Gastroesophageal sphincter (tissue), 4 donors: ENCODE results near the gene L1CAM. TPM values are rescaled to one million over a fixed set of nuclear protein-coding genes. Genes with fewer than 3 reads are reported as not detected.

Source experiments
- ATAC-seq: fragments of 150-250 bp; one replicate; pipeline ENCODE4 v1.9.1; 2016; ENCODE audit warnings: mild to moderate bottlenecking, moderate library complexity
- H3K27ac ChIP-seq, 4 donors: fragments of 200-600 bp; sonication (generic) in 3 of 4; 1 replicate in 3 of 4; 2 replicates in 1 of 4; pipeline ENCODE4 v1.5.1; 2016 to 2019
- H3K27me3 ChIP-seq: fragments of 200-600 bp; sonication (generic); one replicate; pipeline ENCODE4 v1.5.1; 2019
- H3K36me3 ChIP-seq, 2 donors: fragments of 200-600 bp; sonication (generic); one replicate each; pipeline ENCODE4 v1.5.1; 2019; ENCODE audit warnings: control low read depth in 1 of 2
- H3K4me1 ChIP-seq, 3 donors: fragments of 200-600 bp; sonication (generic); 1 replicate in 2 of 3; 2 replicates in 1 of 3; pipeline ENCODE4 v1.5.1; 2016 to 2019; ENCODE audit warnings: control low read depth in 2 of 3
- H3K4me3 ChIP-seq, 2 donors: fragments of 200-600 bp; sonication (generic); one replicate each; pipeline ENCODE4 v1.5.1; 2019; ENCODE audit warnings: mild to moderate bottlenecking in 1 of 2, moderate library complexity in 1 of 2
- H3K9me3 ChIP-seq, 3 donors: fragments of 200-600 bp; sonication (generic); one replicate each; pipeline ENCODE4 v1.5.1; 2017 to 2019; ENCODE audit warnings: control low read depth in 2 of 3
- CTCF ChIP-seq, 4 experiments: fragments of 200-600 bp in 2 of 4; fragments of 450-650 bp in 2 of 4; sonication (generic) in 1 of 4; IDR thresholded peaks; one replicate each; pipeline ENCODE4 v1.5.1; 2017 to 2019; ENCODE audit warnings: antibody characterized with exemption in 4 of 4, mild to moderate bottlenecking in 2 of 4, moderate library complexity in 2 of 4
- EP300 ChIP-seq: sonication (generic); formaldehyde crosslinking; IDR thresholded peaks from one replicate; pipeline ENCODE4 v1.6.1; 2017; ENCODE audit warnings: antibody characterized with exemption, mild to moderate bottlenecking
- POLR2A ChIP-seq, 2 donors: fragments of 450-650 bp; IDR thresholded peaks; one replicate each; pipeline ENCODE4 v1.6.1; 2017; ENCODE audit warnings: antibody characterized with exemption in 2 of 2, mild to moderate bottlenecking in 2 of 2, moderate library complexity in 1 of 2
- POLR2AphosphoS5 ChIP-seq: sonication (generic); formaldehyde crosslinking; IDR thresholded peaks from one replicate; pipeline ENCODE4 v1.6.1; 2017; ENCODE audit warnings: antibody characterized with exemption
- WGBS, 2 donors: methylation state at CpG; one replicate each; pipeline ENCODE4 v1.1.5; 2018; ENCODE audit warnings: low coverage in 1 of 2; 5-methylcytosine and 5-hydroxymethylcytosine counted together
- total RNA-seq, 4 donors: library from RNA; depleted of rRNA; stranded (reverse); fragments of >200 nt; gene quantifications; one replicate each; pipeline ENCODE4 v1.1.0, GENCODE V29; 2016

L1CAM gene
- total RNA-seq, 4 donors from 2014 or later: 16.2 to 53.3 (median 26.7) TPM

- Histone ChIP-seq H3K36me3 (no peaks in the 10 kb centered on the region), H3K4me3 (no peak overlapping the region), H3K9me3 (no peaks in the 10 kb centered on the region), H3K4me1 (no peaks in the 10 kb centered on the region), H3K27me3 (peaks cover 9% of the 10 kb centered on the region), H3K27ac (no peak overlapping the region)
- TF ChIP-seq POLR2A (IDR thresholded peaks at IDR 0.05): no peak
- no peak for TF ChIP-seq POLR2AphosphoS5
- TF ChIP-seq CTCF (IDR thresholded peaks at IDR 0.05): no peak
- ATAC-seq: no peak
- WGBS, 2 donors: 20% methylated on average over 1 of the region's 3 CpGs; no CpG with 5 or more reads in 1 of the 2 donors
Observed at GRCh38 chrX:153848325-153848724, 37.6 kb downstream of the L1CAM start.

GRCh38 chrX:153845842-153846241 lies 40.1 kb downstream of the L1CAM start:
- H3K4me1 ChIP-seq: no peaks in the 10 kb centered on the region
- H3K36me3 ChIP-seq: no peaks in the 10 kb centered on the region
- peaks cover 9% of the 10 kb centered on the region for H3K27me3 ChIP-seq
- H3K4me3 ChIP-seq: no peak overlapping the region
- H3K27ac ChIP-seq: no peak overlapping the region
- TF ChIP-seq EP300 (no peak), POLR2A (IDR thresholded peaks at IDR 0.05) (no peak), POLR2AphosphoS5 (no peak), CTCF (IDR thresholded peaks at IDR 0.05) (no peak)
- H3K9me3 ChIP-seq: no peaks in the 10 kb centered on the region
- no peak for ATAC-seq
- 0 to 26% methylated on average over 1 to 2 of the region's 3 CpGs for WGBS, 2 donors

GRCh38 chrX:153845195-153845594 lies 40.8 kb downstream of the L1CAM start:
- Histone ChIP-seq H3K4me1 (no peaks in the 10 kb centered on the region), H3K27ac (no peak overlapping the region), H3K4me3 (no peak overlapping the region), H3K27me3 (peaks cover 11% of the 10 kb centered on the region), H3K9me3 (no peaks in the 10 kb centered on the region), H3K36me3 (no peaks in the 10 kb centered on the region)
- WGBS, 2 donors: 28 to 49% methylated on average over 5 of the region's 6 CpGs
- no peak for ATAC-seq
- TF ChIP-seq CTCF (IDR thresholded peaks at IDR 0.05): no peak
- no peak for TF ChIP-seq POLR2AphosphoS5
- TF ChIP-seq POLR2A (IDR thresholded peaks at IDR 0.05): no peak
- no peak for TF ChIP-seq EP300

GRCh38 chrX:153844509-153845082 lies 41.4 kb downstream of the L1CAM start:
- H3K4me3 ChIP-seq: no peak overlapping the region
- H3K9me3 ChIP-seq: no peaks in the 10 kb centered on the region
- no peaks in the 10 kb centered on the region for H3K4me1 ChIP-seq
- H3K27ac ChIP-seq: no peak overlapping the region
- no peaks in the 10 kb centered on the region for H3K36me3 ChIP-seq
- TF ChIP-seq POLR2A (IDR thresholded peaks at IDR 0.05) (no peak), POLR2AphosphoS5 (no peak), EP300 (no peak), CTCF (IDR thresholded peaks at IDR 0.05) (no peak)
- ATAC-seq: no peak
- H3K27me3 ChIP-seq: peaks cover 14% of the 10 kb centered on the region
- WGBS, 2 donors: 23 to 63% methylated on average over 4 of the region's 6 CpGs

GRCh38 chrX:153836921-153837320 lies 49.1 kb downstream of the L1CAM start:
- no peak overlapping the region for H3K27ac ChIP-seq
- H3K9me3 ChIP-seq: no peaks in the 10 kb centered on the region
- TF ChIP-seq CTCF (IDR thresholded peaks at IDR 0.05): no peak
- no peak for TF ChIP-seq EP300
- no peak for TF ChIP-seq POLR2AphosphoS5
- no peak for TF ChIP-seq POLR2A (IDR thresholded peaks at IDR 0.05)
- no peaks in the 10 kb centered on the region for H3K4me1 ChIP-seq
- H3K27me3 ChIP-seq: peaks cover 5% of the 10 kb centered on the region
- WGBS, 2 donors: 86 to 89% methylated on average over 4 to 5 of the region's 6 CpGs
- H3K36me3 ChIP-seq: no peaks in the 10 kb centered on the region
- no peak overlapping the region for H3K4me3 ChIP-seq
- no peak for ATAC-seq
